ENCODE data around the gene MEAK7.
A peak's percentile ranks its signal among the peaks of the same experiment; 100 is the strongest.

The MEAK7 gene

DNA sequence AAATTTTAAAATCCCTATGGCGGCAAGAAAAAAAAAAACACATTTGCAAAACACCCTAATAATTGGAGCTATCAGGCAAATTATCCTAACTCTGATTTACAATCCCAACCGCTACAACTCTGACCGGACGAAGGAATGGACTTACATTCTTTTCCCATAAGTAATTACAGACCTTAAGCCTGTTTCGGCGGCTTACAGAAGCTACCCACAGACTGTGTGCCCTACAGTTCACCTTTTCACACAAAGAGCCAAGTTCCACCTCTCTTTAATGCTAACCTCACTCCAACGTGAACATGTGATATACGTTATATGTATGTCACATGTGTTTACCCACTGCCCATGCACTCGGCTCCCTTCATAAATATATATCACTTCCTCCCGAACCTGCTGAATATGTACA, 8.7 kb upstream of the MEAK7 start:
- no peak for TF ChIP-seq CTCF (IDR thresholded peaks at IDR 0.05)
- Histone ChIP-seq H3K27ac (no peak overlapping the region), H3K79me2 (no peaks in the 10 kb centered on the region)

GRCh38 chr16:84511831-84512230, 7.4 kb upstream of the MEAK7 start:
- Histone ChIP-seq H3K27me3 (ENCODE audit: control insufficient read depth, insufficient read depth, low read length) (no peaks in the 10 kb centered on the region), H3K4me2 (ENCODE audit: low read length) (no peak overlapping the region), H3K27ac (no peak overlapping the region), H3K4me3 (ENCODE audit: low read depth, low read length) (no peak overlapping the region), H3K79me2 (no peaks in the 10 kb centered on the region), H3K4me1 (no peaks in the 10 kb centered on the region), H2AFZ (no peak overlapping the region), H3K9ac (no peak overlapping the region), H3K36me3 (ENCODE audit: control insufficient read depth, insufficient read depth, low read length) (no peaks in the 10 kb centered on the region), H3K9me3 (ENCODE audit: control insufficient read depth, low read length) (no peaks in the 10 kb centered on the region)
- no peak for TF ChIP-seq CTCF (IDR thresholded peaks at IDR 0.05)

More for the DNA sequence above, 8.7 kb upstream of the MEAK7 start:
- Histone ChIP-seq H3K4me3 (ENCODE audit: low read depth, low read length) (no peak overlapping the region), H3K4me2 (ENCODE audit: low read length) (no peak overlapping the region), H3K9me3 (ENCODE audit: control insufficient read depth, low read length) (no peaks in the 10 kb centered on the region), H3K27me3 (ENCODE audit: control insufficient read depth, insufficient read depth, low read length) (no peaks in the 10 kb centered on the region), H3K36me3 (ENCODE audit: control insufficient read depth, insufficient read depth, low read length) (no peaks in the 10 kb centered on the region), H2AFZ (no peak overlapping the region), H3K9ac (no peak overlapping the region), H3K4me1 (no peaks in the 10 kb centered on the region)

DNA sequence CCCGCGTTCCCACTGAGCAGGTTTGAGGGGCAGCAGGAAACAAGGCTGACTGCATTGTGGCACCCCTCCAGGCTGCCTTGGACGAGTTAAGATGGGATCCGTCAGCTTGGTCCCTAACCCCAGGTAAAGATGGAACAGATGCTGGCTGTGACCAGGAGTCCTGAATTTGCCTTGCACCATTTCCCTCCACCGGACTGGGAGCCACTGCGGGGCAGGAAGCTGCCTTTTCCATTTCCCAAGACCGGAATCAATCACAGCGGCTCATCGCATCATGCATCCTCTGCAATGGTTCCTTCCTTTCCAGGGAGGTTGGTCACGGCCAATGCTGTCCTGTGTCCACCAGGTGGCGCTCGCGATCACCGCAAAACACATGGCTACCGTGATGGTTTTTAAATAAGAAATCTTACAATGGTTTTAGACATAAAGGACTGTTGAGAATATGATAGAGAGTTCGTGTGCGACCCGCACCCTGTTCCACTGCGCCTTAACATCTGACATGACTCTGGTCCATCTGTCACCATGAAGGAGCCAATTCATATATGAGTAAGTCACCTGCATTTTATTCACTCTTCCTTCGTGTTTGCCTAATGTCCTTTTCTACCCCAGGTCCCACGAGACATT, 6.8 kb upstream of the MEAK7 start:
- H2AFZ ChIP-seq = peak overlapping the region; percentile 50
- no peaks in the 10 kb centered on the region for H3K36me3 ChIP-seq (ENCODE audit: control insufficient read depth, insufficient read depth, low read length)
- peak; percentile 95 for TF ChIP-seq CTCF (IDR thresholded peaks at IDR 0.05)
- H3K4me2 ChIP-seq (ENCODE audit: low read length) = peak overlapping the region; percentile 34
- no peaks in the 10 kb centered on the region for H3K79me2 ChIP-seq
- no peaks in the 10 kb centered on the region for H3K4me1 ChIP-seq
- H3K9me3 ChIP-seq (ENCODE audit: control insufficient read depth, low read length) = no peaks in the 10 kb centered on the region
- H3K27me3 ChIP-seq (ENCODE audit: control insufficient read depth, insufficient read depth, low read length) = no peaks in the 10 kb centered on the region
- no peak overlapping the region for H3K9ac ChIP-seq
- H3K27ac ChIP-seq = no peak overlapping the region
- no peak overlapping the region for H3K4me3 ChIP-seq (ENCODE audit: low read depth, low read length)

GRCh38 chr16:84509032-84509950, 4.8 kb upstream of the MEAK7 start:
- no peak for TF ChIP-seq CTCF (IDR thresholded peaks at IDR 0.05)
- H3K27me3 ChIP-seq (ENCODE audit: control insufficient read depth, insufficient read depth, low read length) = no peaks in the 10 kb centered on the region
- no peaks in the 10 kb centered on the region for H3K9me3 ChIP-seq (ENCODE audit: control insufficient read depth, low read length)
- H3K4me1 ChIP-seq = peaks cover 8% of the 10 kb centered on the region
- H3K79me2 ChIP-seq = no peaks in the 10 kb centered on the region
- no peak overlapping the region for H2AFZ ChIP-seq
- no peak overlapping the region for H3K9ac ChIP-seq
- H3K4me3 ChIP-seq (ENCODE audit: low read depth, low read length) = no peak overlapping the region
- H3K36me3 ChIP-seq (ENCODE audit: control insufficient read depth, insufficient read depth, low read length) = no peaks in the 10 kb centered on the region
- no peak overlapping the region for H3K4me2 ChIP-seq (ENCODE audit: low read length)
- H3K27ac ChIP-seq = no peak overlapping the region

Measured in parathyroid adenoma (tissue), 2 donors.